Right lobe of liver (tissue), 6 donors: ENCODE data around the gene PTPN9. TPM values are rescaled to one million over a fixed set of nuclear protein-coding genes. Genes with fewer than 3 reads are reported as not detected.
A peak's percentile ranks its signal among the peaks of the same experiment; 100 is the strongest.

Experiments used
- ATAC-seq, 4 donors: fragments of 200-7000 bp; cut with Tn5 transposase; one replicate each; pipeline ENCODE4 v1.9.1; 2020; ENCODE audit warnings: mild to moderate bottlenecking in 4 of 4, moderate library complexity in 4 of 4
- DNase-seq, 3 donors: peaks; one replicate each; pipeline ENCODE4 v3.0.0-alpha.2; 2020
- H3K27ac ChIP-seq, 3 donors: fragments of 200-600 bp; one replicate each; pipeline ENCODE4 v1.8.0; 2022
- H3K27me3 ChIP-seq, 2 donors: fragments of 200-600 bp; one replicate each; pipeline ENCODE4 v1.8.0; 2022
- H3K36me3 ChIP-seq, 4 donors: fragments of 200-600 bp; sonication (generic) in 1 of 4; one replicate each; pipeline versions ENCODE4 v1.5.1 to v1.8.0; 2017 to 2022; ENCODE audit warnings: control low read depth in 1 of 4
- H3K4me1 ChIP-seq, 4 donors: fragments of 200-600 bp; sonication (generic) in 1 of 4; one replicate each; pipeline versions ENCODE4 v1.5.1 to v1.8.0; 2017 to 2022; ENCODE audit warnings: control low read depth in 1 of 4
- H3K4me3 ChIP-seq, 3 donors: fragments of 200-600 bp; one replicate each; pipeline ENCODE4 v1.8.0; 2022
- H3K9me3 ChIP-seq, 4 donors: fragments of 200-600 bp; sonication (generic) in 1 of 4; one replicate each; pipeline versions ENCODE4 v1.5.1 to v1.8.0; 2017 to 2022; ENCODE audit warnings: control low read depth in 1 of 4
- CTCF ChIP-seq, 4 donors: fragments of 200-600 bp in 3 of 4; fragments of 450-650 bp in 1 of 4; IDR thresholded peaks; one replicate each; pipeline versions ENCODE4 v1.5.1 to v1.8.0; 2016 to 2022; ENCODE audit warnings: antibody characterized with exemption in 4 of 4, mild to moderate bottlenecking in 2 of 4
- POLR2A ChIP-seq: fragments of 450-650 bp; IDR thresholded peaks from one replicate; pipeline ENCODE4 v1.6.1; 2017; ENCODE audit warnings: antibody characterized with exemption, mild to moderate bottlenecking
- WGBS: methylation state at CpG from one replicate; pipeline ENCODE4 v1.1.6; 2018; ENCODE audit warnings: low coverage, low lambda C conversion rate; ENCODE audit not compliant: insufficient coverage; ENCODE audit errors: missing lambda C conversion rate; 5-methylcytosine and 5-hydroxymethylcytosine counted together
- intact Hi-C, 2 donors: fragments of 100-400 bp; cut with DNase I; formaldehyde crosslinking; loops; one replicate each; pipeline versions ENCODE4 v1.11.2 to v1.14.1; 2022
- total RNA-seq, 6 experiments: library from RNA; depleted of rRNA in 2 of 6; stranded (reverse); fragments of >200 nt in 2 of 6; fragmentation: NEBNext Ultra II Directional in 3 of 6; extraction: Animal tissue kit (Norgen Biotek cat#: 25700) in 3 of 6; gene quantifications; one replicate each; pipeline versions ENCODE4 v1.1.0 to v1.2.4, GENCODE V29; 2016 to 2023
- donor health status: DM: no; HTN: yes; CAD: no.
- donor health status: DM: no; HTN: no; CAD: no.
- donor health status: DM: no; HTN: no; CAD: no.
- donor health status: DM: no; HTN: yes; CAD: no.
- donor health status: DM: no; HTN: yes; CAD: no.

PTPN9 gene
- total RNA-seq, 6 experiments from 2014 or later, result 7.6 to 15.4 (median 10.0) TPM

- Histone ChIP-seq H3K4me1 (no peaks in the 10 kb centered on the region), H3K4me3 (no peak overlapping the region), H3K36me3 (peaks cover 0 to 52% (median 9%) of the 10 kb centered on the region in 4 donors), H3K27me3 (no peaks in the 10 kb centered on the region), H3K27ac (peak overlapping the region in 1 of 3 donors; percentile 9), H3K9me3 (no peaks in the 10 kb centered on the region)
- ATAC-seq, result no peak
- WGBS, result 48% methylated on average over 4 of the region's 4 CpGs
- TF ChIP-seq POLR2A (no peak), CTCF (IDR thresholded peaks at IDR 0.05) (no peak)
- intact Hi-C loops, result no loop called here
- no peak for DNase-seq
Observed at GRCh38 chr15:75620058-75620820, 41.1 kb upstream of the PTPN9 start.

- Histone ChIP-seq H3K4me1 (no peaks in the 10 kb centered on the region), H3K27me3 (no peaks in the 10 kb centered on the region), H3K4me3 (no peak overlapping the region), H3K27ac (no peak overlapping the region), H3K9me3 (no peaks in the 10 kb centered on the region), H3K36me3 (peaks cover 0 to 81% (median 23%) of the 10 kb centered on the region in 4 donors)
- TF ChIP-seq POLR2A (no peak), CTCF (IDR thresholded peaks at IDR 0.05) (no peak)
- DNase-seq (no peak), ATAC-seq (no peak)
- intact Hi-C loops, result no loop called here
Observed at GRCh38 chr15:75616766-75617165, 37.7 kb upstream of the PTPN9 start.

- no peaks in the 10 kb centered on the region for H3K9me3 ChIP-seq
- H3K4me1 ChIP-seq, result no peaks in the 10 kb centered on the region
- DNase-seq (no peak), ATAC-seq (no peak)
- intact Hi-C loops, result no loop called here
- no peaks in the 10 kb centered on the region for H3K27me3 ChIP-seq
- WGBS, result 62% methylated on average over 6 of the region's 6 CpGs
- no peak for TF ChIP-seq CTCF (IDR thresholded peaks at IDR 0.05)
- no peak for TF ChIP-seq POLR2A
- H3K27ac ChIP-seq, result no peak overlapping the region
- H3K36me3 ChIP-seq, result peaks cover 0 to 69% (median 21%) of the 10 kb centered on the region in 4 donors
- H3K4me3 ChIP-seq, result no peak overlapping the region
Observed at GRCh38 chr15:75606711-75607699, 27.9 kb upstream of the PTPN9 start.

GRCh38 chr15:75606026-75606425, 26.9 kb upstream of the PTPN9 start:
- TF ChIP-seq POLR2A (no peak), CTCF (IDR thresholded peaks at IDR 0.05) (no peak)
- 94% methylated on average over 8 of the region's 8 CpGs for WGBS
- H3K36me3 ChIP-seq, result peaks cover 0 to 69% (median 21%) of the 10 kb centered on the region in 4 donors
- DNase-seq (no peak), ATAC-seq (no peak)
- intact Hi-C loops, result no loop called here
- no peaks in the 10 kb centered on the region for H3K4me1 ChIP-seq
- no peaks in the 10 kb centered on the region for H3K9me3 ChIP-seq
- H3K27me3 ChIP-seq, result no peaks in the 10 kb centered on the region
- no peak overlapping the region for H3K4me3 ChIP-seq
- H3K27ac ChIP-seq, result no peak overlapping the region
